Embryonic facial prominence (tissue), 1 donor: ENCODE measurements around the gene SCUBE3.

ENCODE experiments used
- DNase-seq: peaks from one replicate; pipeline ENCODE4 v3.0.0-alpha.2; 2016; ENCODE audit errors: extremely low spot score

SCUBE3 gene

GRCh38 chr6:35181308-35181932 is 32.3 kb upstream of the SCUBE3 start:
- DNase-seq, result no peak

- DNase-seq, result no peak
Observed at GRCh38 chr6:35181933-35182612, 31.7 kb upstream of the SCUBE3 start.

- DNase-seq, result no peak
Observed at GRCh38 chr6:35183281-35183680, 30.5 kb upstream of the SCUBE3 start.

- no peak for DNase-seq
Observed at GRCh38 chr6:35183935-35184334, 29.8 kb upstream of the SCUBE3 start.

- DNase-seq, result no peak
Observed at GRCh38 chr6:35184580-35185301, 29.0 kb upstream of the SCUBE3 start.

- no peak for DNase-seq
Observed at GRCh38 chr6:35185302-35185681, 28.5 kb upstream of the SCUBE3 start.

- DNase-seq, result no peak
Observed at GRCh38 chr6:35185971-35186370, 27.8 kb upstream of the SCUBE3 start.

GRCh38 chr6:35186571-35186970 is 27.2 kb upstream of the SCUBE3 start:
- no peak for DNase-seq

- no peak for DNase-seq
Observed at GRCh38 chr6:35188886-35189285, 24.9 kb upstream of the SCUBE3 start.

- no peak for DNase-seq
Observed at GRCh38 chr6:35190306-35190705, 23.4 kb upstream of the SCUBE3 start.

- DNase-seq, result no peak
Observed at GRCh38 chr6:35191889-35192288, 21.9 kb upstream of the SCUBE3 start.

- no peak for DNase-seq
Observed at GRCh38 chr6:35192301-35192860, 21.4 kb upstream of the SCUBE3 start.

- no peak for DNase-seq
Observed at GRCh38 chr6:35194390-35194789, 19.4 kb upstream of the SCUBE3 start.

GRCh38 chr6:35195120-35195780 is 18.5 kb upstream of the SCUBE3 start:
- DNase-seq, result no peak

- no peak for DNase-seq
Observed at GRCh38 chr6:35197196-35197595, 16.6 kb upstream of the SCUBE3 start.

- no peak for DNase-seq
Observed at GRCh38 chr6:35199866-35200265, 13.9 kb upstream of the SCUBE3 start.

GRCh38 chr6:35202066-35202546 is 11.7 kb upstream of the SCUBE3 start:
- DNase-seq, result no peak

GRCh38 chr6:35203152-35203670 is 10.5 kb upstream of the SCUBE3 start:
- no peak for DNase-seq

- no peak for DNase-seq
Observed at GRCh38 chr6:35203680-35204079, 10.1 kb upstream of the SCUBE3 start.

- DNase-seq, result no peak
Observed at GRCh38 chr6:35206346-35206745, 7.4 kb upstream of the SCUBE3 start.

- DNase-seq, result no peak
Observed at GRCh38 chr6:35208419-35208818, 5.3 kb upstream of the SCUBE3 start.

GRCh38 chr6:35209081-35209480 is 4.7 kb upstream of the SCUBE3 start:
- no peak for DNase-seq
